ENCODE data around the gene TNFSF18.

GRCh38 chr1:173015629-173016028 is 35.1 kb downstream of the TNFSF18 start:
- TF ChIP-seq POLR2AphosphoS5 (IDR thresholded peaks at IDR 0.05; ENCODE audit: borderline replicate concordance, low read depth, low read length) = no peak
- no peak for TF ChIP-seq EZH2 (IDR thresholded peaks at IDR 0.05)
